GM12872 (cell line): ENCODE measurements around the gene CASP8.

Experiments used
- CTCF ChIP-seq: IDR thresholded peaks from 3 replicates; pipeline ENCODE4 v1.5.1; 2011; ENCODE audit warnings: low read depth, mild to moderate bottlenecking, low read length, moderate library complexity; ENCODE audit not compliant: insufficient read depth

The CASP8 gene

GRCh38 chr2:201276511-201276910 is 16.2 kb downstream of the CASP8 start:
- no peak for TF ChIP-seq CTCF

GRCh38 chr2:201279079-201279478 is 18.7 kb downstream of the CASP8 start:
- no peak for TF ChIP-seq CTCF

- TF ChIP-seq CTCF, result no peak
Measured at GRCh38 chr2:201280191-201281040, 20.1 kb downstream of the CASP8 start.

GRCh38 chr2:201285499-201285898 is 25.2 kb downstream of the CASP8 start:
- TF ChIP-seq CTCF, result no peak

- no peak for TF ChIP-seq CTCF
Measured at GRCh38 chr2:201298462-201299052, 38.2 kb downstream of the CASP8 start.

- TF ChIP-seq CTCF, result no peak
Measured at GRCh38 chr2:201307876-201308275, 47.5 kb downstream of the CASP8 start.

GRCh38 chr2:201308914-201309313 is 48.6 kb downstream of the CASP8 start:
- TF ChIP-seq CTCF, result no peak
